GM12874 (cell line): ENCODE data around the gene PARP2.

Experiments used
- CTCF ChIP-seq: IDR thresholded peaks from 2 replicates; pipeline ENCODE4 v1.5.1; 2011; ENCODE audit warnings: low read depth, mild to moderate bottlenecking, control low read depth, low read length, moderate library complexity; ENCODE audit not compliant: insufficient read depth

Gene PARP2

GRCh38 chr14:20347747-20348146 is 4.3 kb downstream of the PARP2 start:
- no peak for TF ChIP-seq CTCF

- no peak for TF ChIP-seq CTCF
Measured at GRCh38 chr14:20350282-20350681, 6.8 kb downstream of the PARP2 start.

- no peak for TF ChIP-seq CTCF
Measured at GRCh38 chr14:20350860-20351259, 7.4 kb downstream of the PARP2 start.

- TF ChIP-seq CTCF, result no peak
Measured at GRCh38 chr14:20356422-20356821, 13.0 kb downstream of the PARP2 start.

GRCh38 chr14:20365928-20366327 is 22.5 kb downstream of the PARP2 start:
- no peak for TF ChIP-seq CTCF

- TF ChIP-seq CTCF, result no peak
Measured at GRCh38 chr14:20372796-20373195, 29.4 kb downstream of the PARP2 start.

- TF ChIP-seq CTCF, result no peak
Measured at GRCh38 chr14:20375471-20375870, 32.0 kb downstream of the PARP2 start.

- TF ChIP-seq CTCF, result no peak
Measured at GRCh38 chr14:20376071-20376588, 32.7 kb downstream of the PARP2 start.
